CD4-positive, alpha-beta T cell (primary cell): ENCODE measurements around the gene TNIP3. TPM values are rescaled to one million over a fixed set of nuclear protein-coding genes. Genes with fewer than 3 reads are reported as not detected.

Experiments
- ATAC-seq: fragments of 200-7000 bp; cut with Tn5 transposase; one replicate; pipeline ENCODE4 v1.10.0; 2022; ENCODE audit warnings: mild to moderate bottlenecking; ENCODE audit not compliant: poor library complexity
- CTCF ChIA-PET: fragments of 350-600 bp; sonication (Branson Sonifier 250); formaldehyde crosslinking; loops from one replicate; lab custom pipeline; 2021; ENCODE audit warnings: antibody characterized with exemption, inconsistent platforms; lab: Charles Lee
- POLR2A ChIA-PET: fragments of 350-600 bp; sonication (Branson Sonifier 250); formaldehyde crosslinking; loops from one replicate; lab custom pipeline; 2021; ENCODE audit warnings: antibody characterized with exemption, inconsistent platforms; lab: Charles Lee
- DNase-seq, 14 experiments: peaks; one replicate each; pipeline ENCODE4 v3.0.0-alpha.2; 2013 to 2020; ENCODE audit warnings: mixed read lengths in 2 of 14
- H3K27ac ChIP-seq, 2 donors: one replicate each; pipeline versions ENCODE4 v1.5.1 to v1.7.0; 2013; ENCODE audit warnings: low read length in 2 of 2, low read depth in 1 of 2, mild to moderate bottlenecking in 1 of 2
- H3K27me3 ChIP-seq, 2 experiments: 1 replicate in 1 of 2; 2 replicates in 1 of 2; pipeline versions ENCODE4 v1.6.1 to v1.7.0; 2013; ENCODE audit warnings: low read length in 2 of 2, control low read depth in 1 of 2, mild to moderate bottlenecking in 1 of 2, moderate library complexity in 1 of 2; ENCODE audit not compliant: insufficient read depth in 2 of 2, control insufficient read depth in 1 of 2
- H3K36me3 ChIP-seq: one replicate; pipeline ENCODE4 v1.6.1; 2013; ENCODE audit warnings: low read length, control low read depth; ENCODE audit not compliant: insufficient read depth
- H3K4me1 ChIP-seq: one replicate; pipeline ENCODE4 v1.6.1; 2013; ENCODE audit warnings: low read length, control low read depth; ENCODE audit not compliant: insufficient read depth
- H3K4me3 ChIP-seq: one replicate; pipeline ENCODE4 v1.5.1; 2013; ENCODE audit warnings: mild to moderate bottlenecking, low read length, moderate library complexity
- H3K9me3 ChIP-seq, 2 experiments: 1 replicate in 1 of 2; 2 replicates in 1 of 2; pipeline versions ENCODE4 v1.6.1 to v1.7.0; 2013; ENCODE audit warnings: low read length in 2 of 2, mild to moderate bottlenecking in 2 of 2, control low read depth in 1 of 2, moderate library complexity in 1 of 2; ENCODE audit not compliant: control insufficient read depth in 1 of 2, insufficient read depth in 1 of 2
- H3K27ac Mint-ChIP-seq: one replicate; pipeline ENCODE4 v1.8.0; 2020; ENCODE audit warnings: mixed read lengths
- H3K27me3 Mint-ChIP-seq: one replicate; pipeline ENCODE4 v1.8.0; 2021; ENCODE audit warnings: mixed read lengths
- H3K36me3 Mint-ChIP-seq: one replicate; pipeline ENCODE4 v1.8.0; 2021; ENCODE audit warnings: low read depth, mixed read lengths
- H3K4me1 Mint-ChIP-seq: one replicate; pipeline ENCODE4 v1.8.0; 2021; ENCODE audit warnings: low read depth, mixed read lengths
- H3K4me3 Mint-ChIP-seq: one replicate; pipeline ENCODE4 v1.8.0; 2020; ENCODE audit warnings: mild to moderate bottlenecking, mixed read lengths
- H3K9me3 Mint-ChIP-seq: one replicate; pipeline ENCODE4 v1.8.0; 2020; ENCODE audit warnings: mixed read lengths
- CTCF ChIP-seq: fragments of 200-600 bp; IDR thresholded peaks from one replicate; pipeline ENCODE4 v1.8.0; 2022; ENCODE audit warnings: antibody characterized with exemption, mild to moderate bottlenecking
- intact Hi-C, 2 experiments: fragments of 100-400 bp; cut with DNase I in 1 of 2; cut with micrococcal nuclease in 1 of 2; formaldehyde crosslinking; loops; one replicate each; pipeline versions ENCODE4 v1.15.1 to v1.9.0; 2023 to 2025; cut with DNase I, micrococcal nuclease
- total RNA-seq, 174 experiments: library from RNA in 2 of 174; stranded (reverse) in 2 of 174; gene quantifications; one replicate each; pipeline ENCODE4 v1.2.3 and lab custom pipeline; 2021 to 2026

The TNIP3 gene
- total RNA-seq, 2 experiments from 2014 or later = 0.39 to 0.66 TPM

GRCh38 chr4:121119715-121120114 lies 44.4 kb downstream of the TNIP3 start:
- Histone ChIP-seq H3K4me1 (peaks cover 5% of the 10 kb centered on the region), H3K36me3 (no peaks in the 10 kb centered on the region), H3K27me3 (no peaks in the 10 kb centered on the region), H3K4me3 (no peak overlapping the region), H3K9me3 (no peaks in the 10 kb centered on the region), H3K27ac (no peak overlapping the region)
- ATAC-seq = no peak
- H3K4me3 Mint-ChIP-seq = no peak overlapping the region
- POLR2A ChIA-PET = interaction anchor here (1.5 kb wide), 1 partner anchor 63 kb away, joined by 5 read pairs; no protein-coding TSS in a partner anchor
- no peak for DNase-seq
- TF ChIP-seq CTCF = no peak
- no peaks in the 10 kb centered on the region for H3K9me3 Mint-ChIP-seq
- H3K27me3 Mint-ChIP-seq = no peaks in the 10 kb centered on the region
- intact Hi-C loops = loop anchor here in 1 of 2 experiments (5.0 kb wide), 1 partner anchor 148 kb away; no protein-coding TSS in a partner anchor
- peaks cover 14% of the 10 kb centered on the region for H3K4me1 Mint-ChIP-seq
- H3K27ac Mint-ChIP-seq = no peak overlapping the region
- CTCF ChIA-PET = interaction anchor here (0.6 to 1.4 kb wide), 2 partner anchors 10 to 1003 kb away, joined by 3 read pairs; no protein-coding TSS in a partner anchor
- no peaks in the 10 kb centered on the region for H3K36me3 Mint-ChIP-seq

- Histone ChIP-seq H3K27ac (no peak overlapping the region), H3K4me1 (peaks cover 5% of the 10 kb centered on the region), H3K4me3 (no peak overlapping the region), H3K27me3 (no peaks in the 10 kb centered on the region), H3K36me3 (no peaks in the 10 kb centered on the region), H3K9me3 (no peaks in the 10 kb centered on the region)
- Mint-ChIP-seq H3K27ac (no peak overlapping the region), H3K9me3 (no peaks in the 10 kb centered on the region), H3K4me3 (no peak overlapping the region), H3K4me1 (peaks cover 14% of the 10 kb centered on the region), H3K36me3 (no peaks in the 10 kb centered on the region), H3K27me3 (no peaks in the 10 kb centered on the region)
- intact Hi-C loops = loop anchor here in 1 of 2 experiments (5.0 kb wide), 1 partner anchor 149 kb away; no protein-coding TSS in a partner anchor
- POLR2A ChIA-PET = interaction anchor here (1.5 kb wide), 1 partner anchor 64 kb away, joined by 5 read pairs; no protein-coding TSS in a partner anchor
- ATAC-seq (no peak), DNase-seq (no peak)
- no peak for TF ChIP-seq CTCF
- CTCF ChIA-PET = interaction anchor here (1.2 to 1.4 kb wide), 2 partner anchors 9 to 19 kb away, joined by 3 read pairs; no protein-coding TSS in a partner anchor
These were observed 45.8 kb downstream of the TNIP3 start for GRCh38 chr4:121118344-121118743.

- intact Hi-C loops = loop anchor here in 1 of 2 experiments (5.0 kb wide), 1 partner anchor 153 kb away; no protein-coding TSS in a partner anchor
- Mint-ChIP-seq H3K9me3 (no peaks in the 10 kb centered on the region), H3K4me3 (no peak overlapping the region), H3K27me3 (no peaks in the 10 kb centered on the region), H3K4me1 (peaks cover 14% of the 10 kb centered on the region), H3K36me3 (no peaks in the 10 kb centered on the region), H3K27ac (no peak overlapping the region)
- Histone ChIP-seq H3K36me3 (no peaks in the 10 kb centered on the region), H3K4me1 (peaks cover 5% of the 10 kb centered on the region), H3K9me3 (no peaks in the 10 kb centered on the region), H3K27ac (no peak overlapping the region), H3K27me3 (no peaks in the 10 kb centered on the region), H3K4me3 (no peak overlapping the region)
- no peak for ATAC-seq
- TF ChIP-seq CTCF = no peak
- no peak for DNase-seq
- ChIA-PET CTCF (no interaction called here), POLR2A (no interaction called here)
These were observed 49.4 kb downstream of the TNIP3 start for GRCh38 chr4:121114756-121115155.
